Activated CD4-positive, alpha-beta T cell treated with anti-CD3 and anti-CD28 coated beads, Interleukin-2, amount 50 U/mL, for 4 hours (primary cell): ENCODE results near the gene PAK5.
"Not testable (repeated sequence)": the region's sequence is repeated elsewhere in the genome, so short reads cannot be mapped to it uniquely, and the experiment has no call there.

Experiments
- DNase-seq, 2 experiments: peaks; one replicate each; pipeline ENCODE4 v3.0.0-alpha.2; 2020

PAK5 gene

DNA sequence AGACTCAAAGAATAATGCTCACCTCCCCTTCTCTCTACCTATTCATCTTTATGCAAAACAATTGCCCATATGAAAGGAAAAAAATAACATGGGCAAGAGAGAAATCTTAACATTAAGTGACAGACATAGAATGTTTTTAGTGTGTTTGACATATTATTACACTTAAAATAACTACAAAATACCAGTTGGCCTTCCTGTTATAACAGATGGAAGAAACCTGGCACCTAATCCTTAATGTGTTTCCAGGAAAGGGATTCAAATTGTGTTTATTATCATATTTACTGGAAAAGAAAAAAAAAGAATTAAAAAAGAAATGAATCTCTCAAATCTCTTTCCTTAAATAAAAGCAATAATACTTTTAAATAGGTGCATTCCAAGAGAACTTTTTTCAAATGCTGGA lies 165.9 kb downstream of the PAK5 start:
- DNase-seq, result no peak

DNA sequence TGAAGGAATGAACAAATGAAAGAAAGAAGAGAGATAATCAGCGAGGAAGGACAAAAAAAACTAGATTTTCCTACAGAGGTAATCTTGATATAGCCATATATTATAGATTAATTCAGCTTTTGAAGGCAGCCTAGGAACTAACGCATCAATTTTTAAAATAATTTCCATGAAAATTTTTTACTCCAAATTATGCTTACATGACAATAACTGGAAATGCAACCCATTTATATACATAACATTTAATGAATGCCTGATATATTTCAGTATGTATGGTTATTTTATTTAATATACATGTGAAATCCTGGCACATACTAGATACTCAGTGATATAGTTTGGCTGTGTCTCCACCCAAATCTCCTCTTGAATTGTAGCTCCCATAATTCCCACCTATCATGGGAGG lies 166.8 kb downstream of the PAK5 start:
- no peak for DNase-seq

DNA sequence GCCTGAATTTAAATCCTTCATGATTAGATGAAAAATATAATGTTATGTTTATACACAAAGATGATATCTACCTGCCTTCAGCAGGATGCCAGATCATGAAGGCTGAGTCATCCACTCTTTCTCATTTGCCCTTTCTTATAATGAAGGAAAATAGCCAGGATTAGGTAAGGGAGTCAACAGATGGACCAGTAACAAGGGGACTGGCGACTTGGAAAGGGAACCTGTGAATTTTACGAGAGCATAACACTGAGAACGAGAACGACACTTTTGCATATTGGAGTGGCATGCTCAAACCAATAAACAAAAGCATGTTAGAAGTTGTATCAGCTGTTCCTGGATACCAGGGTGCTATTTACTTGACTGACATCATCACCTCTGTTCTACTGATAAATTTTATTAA lies 170.5 kb downstream of the PAK5 start:
- no peak for DNase-seq

- no peak for DNase-seq
Measured at GRCh38 chr20:9663423-9663822, 175.5 kb downstream of the PAK5 start.

GRCh38 chr20:9660236-9660868 lies 178.5 kb downstream of the PAK5 start:
- DNase-seq, result no peak

DNA sequence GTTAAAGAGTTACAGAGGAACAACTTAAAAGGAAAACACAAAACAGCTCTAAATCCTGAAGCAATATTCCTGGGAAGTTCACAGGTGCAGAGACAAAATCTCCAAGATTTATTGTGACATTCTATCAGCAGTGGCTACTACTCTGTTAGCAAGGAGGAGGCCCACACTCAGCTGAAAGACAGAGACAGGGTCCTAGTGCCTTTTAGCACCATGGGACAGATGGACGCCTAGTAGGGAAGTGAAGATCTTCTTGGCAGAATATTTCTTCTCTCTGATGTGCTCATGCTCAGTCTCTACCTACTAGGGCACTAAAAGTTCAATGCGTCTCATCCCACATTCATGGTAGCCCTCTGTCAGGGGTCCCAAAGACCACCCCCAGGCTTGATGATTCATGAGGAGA lies 191.1 kb downstream of the PAK5 start:
- DNase-seq, result no peak

DNA sequence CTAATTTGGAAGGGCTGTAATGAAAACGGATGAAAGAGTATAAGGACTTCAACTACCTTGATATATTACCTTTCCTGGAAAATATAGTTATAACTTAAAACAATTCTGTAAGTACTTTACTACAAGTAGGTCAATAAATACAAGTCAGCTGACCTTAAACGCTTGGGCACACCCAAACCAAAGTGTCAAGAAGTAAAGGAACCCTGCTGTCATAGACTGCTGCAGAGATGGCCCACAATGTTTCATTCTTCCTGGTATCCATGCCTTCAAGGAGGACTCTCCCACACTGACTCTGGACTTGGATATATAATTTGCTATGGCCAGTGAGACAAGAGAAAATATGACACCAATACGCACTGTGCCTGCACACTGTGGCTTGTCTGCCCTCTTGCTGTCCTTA lies 192.5 kb downstream of the PAK5 start:
- DNase-seq, result no peak

DNA sequence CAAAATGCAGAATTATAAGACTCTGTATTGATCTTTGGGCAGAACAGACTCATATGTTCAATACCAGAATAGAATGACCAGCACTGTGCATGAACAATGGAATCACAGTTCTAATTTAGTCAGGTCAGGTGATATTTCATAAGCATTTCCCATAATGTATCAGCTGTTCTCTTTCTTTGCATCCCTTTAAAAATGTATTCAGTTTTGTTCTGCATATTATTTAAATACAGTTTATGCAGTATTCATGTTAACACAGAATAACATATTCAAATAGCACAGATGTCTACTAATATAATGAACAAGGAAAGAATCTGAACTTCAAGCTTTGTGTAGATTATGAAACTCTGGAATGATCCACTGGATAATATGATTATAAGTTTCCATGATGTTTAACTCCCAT lies 196.0 kb downstream of the PAK5 start:
- DNase-seq, result no peak

DNA sequence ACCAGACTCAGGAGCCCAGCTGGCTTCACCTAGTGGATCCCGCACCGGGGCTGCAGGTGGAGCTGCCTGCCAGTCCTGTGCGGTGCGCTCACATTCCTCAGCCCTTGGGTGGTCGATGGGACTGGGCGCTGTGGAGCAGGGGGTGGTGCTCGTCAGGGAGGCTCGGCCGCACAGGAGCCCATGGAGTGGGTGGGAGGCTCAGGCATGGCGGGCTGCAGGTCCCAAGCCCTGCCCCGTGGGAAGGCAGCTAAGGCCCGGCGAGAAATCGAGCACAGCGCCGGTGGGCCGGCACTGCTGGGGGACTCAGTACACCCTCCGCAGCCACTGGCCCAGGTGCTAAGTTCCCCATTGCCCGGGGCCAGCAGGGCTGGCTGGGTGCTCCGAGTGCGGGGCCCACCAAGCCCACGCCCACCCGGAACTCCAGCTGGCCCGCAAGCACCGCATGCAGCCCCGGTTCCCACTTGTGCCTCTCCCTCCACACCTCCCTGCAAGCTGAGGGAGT lies 197.3 kb downstream of the PAK5 start:
- not testable (repeated sequence) for DNase-seq

- DNase-seq, result no peak
Measured at GRCh38 chr20:9637889-9638288, 201.0 kb downstream of the PAK5 start.

GRCh38 chr20:9635750-9636149 lies 203.1 kb downstream of the PAK5 start:
- no peak for DNase-seq

GRCh38 chr20:9634327-9634726 lies 204.5 kb downstream of the PAK5 start:
- DNase-seq, result no peak

GRCh38 chr20:9632991-9633390 lies 205.9 kb downstream of the PAK5 start:
- no peak for DNase-seq

- DNase-seq, result no peak
Measured at GRCh38 chr20:9632265-9632664, 206.6 kb downstream of the PAK5 start.

GRCh38 chr20:9630554-9630953 lies 208.3 kb downstream of the PAK5 start:
- no peak for DNase-seq

DNA sequence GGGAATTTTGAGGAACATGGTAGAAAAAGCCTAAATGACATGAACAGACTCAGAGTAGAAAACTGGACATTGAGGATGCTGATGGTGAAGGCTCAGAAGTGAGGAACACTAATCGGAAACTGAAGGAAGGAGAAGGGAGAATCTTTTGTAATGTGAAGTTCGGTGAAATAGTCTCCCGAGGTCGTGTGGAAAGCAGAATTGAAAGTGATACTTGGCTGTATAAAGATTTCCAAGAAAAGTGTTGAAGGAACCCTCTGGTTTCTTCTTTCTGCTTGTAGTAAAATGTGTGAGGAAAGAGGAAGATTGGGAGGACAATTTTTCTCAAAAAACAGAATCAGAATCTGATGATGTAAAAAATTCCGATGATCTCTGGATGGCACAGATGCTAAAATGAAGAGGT lies 209.0 kb downstream of the PAK5 start:
- no peak for DNase-seq

- DNase-seq, result no peak
Measured at GRCh38 chr20:9628589-9628988, 210.3 kb downstream of the PAK5 start.

DNA sequence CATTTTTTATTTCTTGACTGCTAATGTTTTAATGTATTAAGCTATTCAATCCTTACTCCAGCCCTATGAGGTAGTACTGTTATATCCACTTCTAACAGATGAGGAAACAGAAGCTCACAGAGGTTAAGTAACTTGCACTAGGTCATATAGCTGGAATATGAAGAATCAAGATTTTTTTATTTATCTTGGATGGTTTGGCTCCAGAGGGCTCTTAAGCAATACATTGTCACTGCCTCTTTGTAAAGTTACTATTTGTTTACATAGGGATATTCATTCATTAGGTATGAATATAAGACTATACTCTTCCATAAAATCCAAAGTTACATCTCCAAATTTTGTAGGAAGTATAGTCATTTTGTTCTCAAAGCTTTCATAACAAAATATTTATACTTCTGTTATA lies 210.7 kb downstream of the PAK5 start:
- no peak for DNase-seq

DNA sequence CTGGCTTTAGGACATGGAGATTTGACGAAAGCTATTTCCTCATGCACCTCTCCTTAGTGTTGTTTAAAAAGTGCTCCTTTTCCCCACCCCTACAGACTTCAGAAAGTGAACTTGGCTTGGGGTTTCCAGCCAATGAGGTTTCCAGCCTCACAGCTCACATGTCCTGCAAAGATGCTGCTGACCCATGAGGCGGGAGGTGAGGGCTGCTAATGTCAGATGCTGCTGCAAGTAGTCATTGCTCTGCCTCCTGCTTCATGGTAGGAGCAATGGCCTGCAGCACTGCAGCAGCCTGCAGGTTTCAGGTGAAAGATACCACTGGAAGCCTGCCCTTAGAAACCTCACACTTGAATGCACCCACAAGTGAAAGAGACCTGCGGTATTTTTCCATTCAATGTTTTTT lies 211.7 kb downstream of the PAK5 start:
- no peak for DNase-seq

- DNase-seq, result no peak
Measured at GRCh38 chr20:9626357-9626756, 212.5 kb downstream of the PAK5 start.

DNA sequence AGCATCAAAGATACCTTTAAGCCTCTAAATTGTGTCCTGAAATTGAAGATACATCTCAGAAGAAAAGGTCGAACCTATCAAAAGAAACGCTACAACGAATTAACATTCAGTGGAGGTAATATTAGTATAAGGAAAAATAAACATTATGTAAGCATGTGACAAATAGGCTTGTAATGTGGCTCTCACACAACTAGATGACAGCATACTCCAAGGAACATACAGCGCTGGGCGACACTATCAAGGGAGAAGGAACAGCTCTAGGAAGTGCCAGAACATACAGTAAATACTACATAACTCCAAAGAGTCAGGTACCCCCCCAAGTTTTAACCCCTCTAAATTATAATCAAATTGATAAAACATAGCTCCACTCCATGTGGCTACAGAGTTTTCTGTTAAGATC lies 220.9 kb downstream of the PAK5 start:
- DNase-seq, result no peak

- peak; percentile 11 to 27 for DNase-seq
Measured at GRCh38 chr20:9616833-9617461, 221.9 kb downstream of the PAK5 start.

DNA sequence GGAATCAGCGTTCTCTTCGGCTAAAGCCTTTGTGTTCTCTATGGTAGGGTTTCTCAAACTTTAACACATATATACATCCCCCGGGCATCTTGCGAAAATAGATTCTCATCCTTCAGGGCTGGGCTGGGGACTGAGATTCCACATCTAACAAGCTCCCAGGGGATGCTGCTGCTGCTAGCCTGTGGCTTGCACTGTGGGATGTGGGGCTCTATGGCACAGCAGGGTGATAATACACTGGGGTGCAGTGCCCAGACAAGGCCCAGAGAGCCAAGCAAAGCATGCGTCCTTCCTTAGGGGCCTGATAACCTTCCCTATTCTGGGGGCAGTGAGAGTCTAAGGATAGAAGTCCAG lies 222.4 kb downstream of the PAK5 start:
- DNase-seq, result no peak

DNA sequence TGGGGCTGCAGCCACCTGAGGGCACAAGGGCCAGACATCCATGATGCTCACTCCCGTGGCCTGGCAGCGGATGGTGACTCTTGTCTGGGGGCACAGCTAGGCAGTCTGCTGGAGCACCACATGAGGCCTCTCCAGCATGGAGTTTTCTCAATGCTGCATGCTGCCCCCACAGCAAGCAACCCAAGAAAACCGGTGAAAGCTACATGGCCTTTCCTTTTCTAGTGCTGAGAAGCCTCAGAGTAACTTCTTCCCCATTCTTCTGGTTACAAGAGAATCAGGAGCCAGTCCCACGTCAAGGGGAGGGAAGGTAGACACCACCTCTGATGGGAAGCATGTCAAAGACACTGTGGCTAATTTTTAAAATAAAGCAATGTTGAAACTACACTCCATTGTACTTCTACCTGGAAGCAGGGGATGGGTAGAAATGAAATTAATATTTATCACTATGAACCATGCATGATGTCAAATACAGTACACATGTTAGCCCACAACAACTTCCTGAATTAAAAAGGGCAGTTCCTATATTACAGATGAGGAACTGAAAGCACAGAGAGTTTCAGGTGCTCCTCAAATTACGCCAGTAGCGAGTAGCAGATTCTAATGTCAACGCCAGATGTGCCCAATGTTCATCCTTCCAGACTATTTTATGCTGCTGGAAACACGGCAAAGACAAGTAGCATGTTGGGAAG lies 223.0 kb downstream of the PAK5 start:
- no peak for DNase-seq

GRCh38 chr20:9615118-9615517 lies 223.8 kb downstream of the PAK5 start:
- no peak for DNase-seq
